Measurements from ENCODE around the gene TFPI2. TPM values are rescaled to one million over a fixed set of nuclear protein-coding genes. Genes with fewer than 3 reads are reported as not detected.

Gene TFPI2
- total and polyA plus RNA-seq, 7 donors = 0.55 to 5.0 (median 2.5) TPM

DNA sequence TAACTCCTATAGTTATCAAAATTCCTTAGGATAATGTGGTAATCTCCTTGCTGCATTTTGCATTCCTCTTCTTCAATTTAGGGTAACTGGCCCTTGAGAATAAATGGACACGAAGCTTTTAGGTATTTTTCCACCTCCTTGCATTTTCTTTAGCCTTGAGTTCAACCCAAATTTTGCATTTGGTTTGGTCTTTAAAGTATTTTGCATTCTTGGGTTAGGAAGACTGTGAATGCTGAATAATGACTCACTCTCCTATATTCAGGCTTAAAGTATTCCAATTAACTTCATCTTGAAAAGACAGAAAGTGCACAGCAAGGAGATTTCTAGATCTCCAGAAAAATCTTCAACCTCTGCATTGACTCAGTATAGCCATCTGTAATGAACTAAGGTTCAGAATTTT lies 47.3 kb downstream of the TFPI2 start:
- H3K27me3 ChIP-seq = no peaks in the 10 kb centered on the region
- H3K9me3 ChIP-seq = no peaks in the 10 kb centered on the region
- no peaks in the 10 kb centered on the region for H3K36me3 ChIP-seq
- peaks cover 0 to 10% (median 2%) of the 10 kb centered on the region in 4 donors for H3K4me1 ChIP-seq
- no peak for DNase-seq
- TF ChIP-seq EP300 (IDR thresholded peaks at IDR 0.05) (no peak), POLR2AphosphoS5 (IDR thresholded peaks at IDR 0.05) (no peak), POLR2A (IDR thresholded peaks at IDR 0.05) (no peak)
- TF ChIP-seq, protein P1, sequence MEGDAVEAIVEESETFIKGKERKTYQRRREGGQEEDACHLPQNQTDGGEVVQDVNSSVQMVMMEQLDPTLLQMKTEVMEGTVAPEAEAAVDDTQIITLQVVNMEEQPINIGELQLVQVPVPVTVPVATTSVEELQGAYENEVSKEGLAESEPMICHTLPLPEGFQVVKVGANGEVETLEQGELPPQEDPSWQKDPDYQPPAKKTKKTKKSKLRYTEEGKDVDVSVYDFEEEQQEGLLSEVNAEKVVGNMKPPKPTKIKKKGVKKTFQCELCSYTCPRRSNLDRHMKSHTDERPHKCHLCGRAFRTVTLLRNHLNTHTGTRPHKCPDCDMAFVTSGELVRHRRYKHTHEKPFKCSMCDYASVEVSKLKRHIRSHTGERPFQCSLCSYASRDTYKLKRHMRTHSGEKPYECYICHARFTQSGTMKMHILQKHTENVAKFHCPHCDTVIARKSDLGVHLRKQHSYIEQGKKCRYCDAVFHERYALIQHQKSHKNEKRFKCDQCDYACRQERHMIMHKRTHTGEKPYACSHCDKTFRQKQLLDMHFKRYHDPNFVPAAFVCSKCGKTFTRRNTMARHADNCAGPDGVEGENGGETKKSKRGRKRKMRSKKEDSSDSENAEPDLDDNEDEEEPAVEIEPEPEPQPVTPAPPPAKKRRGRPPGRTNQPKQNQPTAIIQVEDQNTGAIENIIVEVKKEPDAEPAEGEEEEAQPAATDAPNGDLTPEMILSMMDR (IDR thresholded peaks at IDR 0.05) = no peak
- WGBS, 2 donors = 22 to 53% methylated on average over 1 of the region's 1 CpG
- intact Hi-C loops (cut with DNase I) = no loop called here
- H3K27ac ChIP-seq = no peak overlapping the region
- H3K4me3 ChIP-seq = no peak overlapping the region

DNA sequence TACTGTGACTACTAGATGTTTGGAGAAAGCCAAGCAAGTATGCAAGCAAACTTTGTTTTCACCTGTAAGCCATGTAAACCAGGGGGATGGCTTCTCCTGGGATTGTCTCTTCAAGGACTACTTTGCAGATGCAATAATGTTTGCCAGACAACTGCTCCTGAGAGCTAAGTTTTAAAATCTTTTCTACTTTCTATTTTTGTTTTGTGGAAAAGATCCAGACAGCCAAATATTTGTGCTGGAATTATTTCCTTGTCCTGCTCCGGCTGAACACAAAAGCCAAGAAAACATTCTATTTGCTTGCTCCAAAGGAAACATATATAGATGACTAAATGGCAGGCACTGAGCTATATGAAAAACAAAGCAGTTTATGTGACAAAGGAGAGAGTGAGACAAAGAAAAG lies 51.6 kb downstream of the TFPI2 start:
- H3K9me3 ChIP-seq = no peaks in the 10 kb centered on the region
- H3K4me3 ChIP-seq = no peak overlapping the region
- H3K4me1 ChIP-seq = peaks cover 0 to 10% (median 2%) of the 10 kb centered on the region in 4 donors
- no peaks in the 10 kb centered on the region for H3K36me3 ChIP-seq
- H3K27me3 ChIP-seq = no peaks in the 10 kb centered on the region
- DNase-seq = no peak
- WGBS, 2 donors = 18 to 49% methylated on average over 1 of the region's 1 CpG
- intact Hi-C loops (cut with DNase I) = no loop called here
- H3K27ac ChIP-seq = no peak overlapping the region
- TF ChIP-seq POLR2A (IDR thresholded peaks at IDR 0.05) = no peak
- no peak for TF ChIP-seq POLR2AphosphoS5 (IDR thresholded peaks at IDR 0.05)
- TF ChIP-seq, protein P1 (IDR thresholded peaks at IDR 0.05) = no peak
- no peak for TF ChIP-seq EP300 (IDR thresholded peaks at IDR 0.05)

DNA sequence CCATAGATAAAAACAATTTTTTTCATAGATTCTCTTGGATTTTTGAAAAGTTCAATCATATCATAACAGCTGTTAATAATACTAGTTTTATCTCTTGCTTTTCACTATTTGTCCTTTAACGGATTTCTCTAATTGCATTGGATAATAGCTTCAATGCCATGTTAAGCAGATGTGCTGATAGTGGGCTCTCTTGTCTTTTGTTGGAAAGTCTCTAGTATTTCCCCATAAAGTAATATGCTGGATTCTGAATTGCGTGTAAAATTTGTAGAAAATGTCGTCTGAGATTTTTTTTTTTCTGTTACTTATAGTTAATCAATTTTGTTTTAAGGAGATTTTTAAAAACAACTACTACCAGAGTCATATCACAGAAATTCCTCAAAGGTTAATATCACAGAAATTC lies 53.3 kb downstream of the TFPI2 start:
- H3K4me3 ChIP-seq = no peak overlapping the region
- no peaks in the 10 kb centered on the region for H3K36me3 ChIP-seq
- DNase-seq = no peak
- H3K9me3 ChIP-seq = no peaks in the 10 kb centered on the region
- TF ChIP-seq EP300 (IDR thresholded peaks at IDR 0.05) (no peak), POLR2AphosphoS5 (IDR thresholded peaks at IDR 0.05) (no peak), POLR2A (IDR thresholded peaks at IDR 0.05) (no peak)
- TF ChIP-seq, protein P1 (IDR thresholded peaks at IDR 0.05) = no peak
- no peak overlapping the region for H3K27ac ChIP-seq
- H3K27me3 ChIP-seq = no peaks in the 10 kb centered on the region
- intact Hi-C loops (cut with DNase I) = no loop called here
- WGBS, 2 donors = 78 to 93% methylated on average over 3 of the region's 3 CpGs
- H3K4me1 ChIP-seq = peaks cover 0 to 10% (median 2%) of the 10 kb centered on the region in 4 donors

DNA sequence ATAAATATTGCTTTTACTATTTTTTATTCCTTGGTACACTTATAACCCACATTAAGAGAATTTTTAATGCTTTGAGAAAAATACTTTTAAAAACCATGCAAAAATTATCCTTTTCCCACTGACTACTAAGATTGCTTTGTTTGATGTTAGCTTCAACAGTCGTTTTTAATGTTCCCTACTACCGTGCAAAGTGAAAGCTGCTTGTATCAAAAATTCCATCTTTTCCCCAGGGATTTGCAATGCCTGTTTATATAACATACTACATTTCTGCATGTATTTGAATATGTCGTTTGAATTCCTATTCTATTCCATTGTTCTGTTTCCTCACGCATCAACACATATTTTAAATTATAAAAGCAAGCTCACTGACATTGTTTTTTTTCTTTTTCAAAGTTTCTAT lies 54.4 kb downstream of the TFPI2 start:
- TF ChIP-seq, protein P1 (IDR thresholded peaks at IDR 0.05) = no peak
- TF ChIP-seq POLR2A (IDR thresholded peaks at IDR 0.05) (no peak), EP300 (IDR thresholded peaks at IDR 0.05) (no peak), POLR2AphosphoS5 (IDR thresholded peaks at IDR 0.05) (no peak)
- intact Hi-C loops (cut with DNase I) = no loop called here
- Histone ChIP-seq H3K36me3 (no peaks in the 10 kb centered on the region), H3K27me3 (no peaks in the 10 kb centered on the region), H3K9me3 (no peaks in the 10 kb centered on the region), H3K4me3 (no peak overlapping the region), H3K4me1 (peaks cover 0 to 10% (median 2%) of the 10 kb centered on the region in 4 donors), H3K27ac (no peak overlapping the region)
- no peak for DNase-seq
- WGBS, 2 donors = 46 to 58% methylated on average over 4 of the region's 4 CpGs

DNA sequence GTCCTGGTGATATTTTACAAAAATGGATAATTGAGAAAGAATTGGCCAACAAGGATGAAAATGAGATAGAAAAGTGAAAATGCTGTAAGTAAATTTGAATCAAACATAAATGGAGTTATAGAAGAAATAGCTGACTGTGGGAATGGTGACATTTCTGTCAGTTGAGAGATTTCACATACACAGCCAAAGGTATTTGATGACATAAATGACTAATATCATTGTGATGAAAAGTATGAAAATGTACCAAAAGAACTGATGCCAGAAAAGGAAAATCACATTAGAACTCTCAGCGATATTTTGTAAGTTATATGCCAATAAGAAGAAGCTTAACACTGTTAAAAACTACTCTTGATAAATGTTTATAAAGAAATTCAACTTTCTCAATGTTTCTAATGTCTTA lies 54.9 kb downstream of the TFPI2 start:
- WGBS, 2 donors = 58 to 73% methylated on average over 1 of the region's 1 CpG
- TF ChIP-seq EP300 (IDR thresholded peaks at IDR 0.05) (no peak), POLR2A (IDR thresholded peaks at IDR 0.05) (no peak), POLR2AphosphoS5 (IDR thresholded peaks at IDR 0.05) (no peak)
- TF ChIP-seq, protein P1 (IDR thresholded peaks at IDR 0.05) = no peak

More for the DNA sequence above, 54.9 kb downstream of the TFPI2 start:
- no peak for DNase-seq
- Histone ChIP-seq H3K4me3 (no peak overlapping the region), H3K4me1 (peaks cover 0 to 10% (median 2%) of the 10 kb centered on the region in 4 donors), H3K36me3 (no peaks in the 10 kb centered on the region), H3K27ac (no peak overlapping the region), H3K9me3 (no peaks in the 10 kb centered on the region), H3K27me3 (no peaks in the 10 kb centered on the region)
- intact Hi-C loops (cut with DNase I) = no loop called here

Measured in sigmoid colon (tissue), 7 donors.